ENCODE results near the gene FCHSD2.

FCHSD2 gene

DNA sequence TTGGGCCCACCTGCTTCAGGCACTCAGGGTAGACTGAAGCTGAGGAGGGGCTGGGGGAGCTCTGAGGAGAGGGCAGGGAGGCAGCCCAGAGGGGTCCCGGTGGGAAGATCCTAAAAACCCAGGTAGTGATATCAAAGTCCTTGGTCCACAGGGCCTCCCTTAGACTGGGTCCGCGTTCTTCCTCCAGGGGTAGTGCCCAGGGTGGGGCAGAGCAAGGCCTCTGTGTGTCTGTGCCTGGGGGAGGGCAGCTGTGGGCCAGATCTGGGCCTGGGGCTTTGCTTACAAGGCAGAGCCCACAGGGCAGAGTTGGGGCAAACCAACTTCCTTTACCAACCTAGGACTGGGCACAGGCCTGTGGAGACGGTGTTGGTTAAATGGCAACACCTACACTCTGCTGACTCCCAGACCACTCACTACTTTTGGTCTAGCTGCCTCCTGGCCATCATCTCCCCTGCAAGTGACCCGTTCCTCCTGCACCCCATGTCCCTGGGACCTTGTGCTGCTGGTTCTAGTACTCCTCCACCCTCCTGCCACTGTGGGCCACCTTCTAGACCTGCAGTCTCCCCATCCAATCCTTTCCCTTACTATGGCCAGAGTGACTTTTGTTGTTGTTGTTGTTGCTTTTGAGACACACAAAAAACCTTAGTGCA, 312.1 kb downstream of the FCHSD2 start:
- no peak for DNase-seq

DNA sequence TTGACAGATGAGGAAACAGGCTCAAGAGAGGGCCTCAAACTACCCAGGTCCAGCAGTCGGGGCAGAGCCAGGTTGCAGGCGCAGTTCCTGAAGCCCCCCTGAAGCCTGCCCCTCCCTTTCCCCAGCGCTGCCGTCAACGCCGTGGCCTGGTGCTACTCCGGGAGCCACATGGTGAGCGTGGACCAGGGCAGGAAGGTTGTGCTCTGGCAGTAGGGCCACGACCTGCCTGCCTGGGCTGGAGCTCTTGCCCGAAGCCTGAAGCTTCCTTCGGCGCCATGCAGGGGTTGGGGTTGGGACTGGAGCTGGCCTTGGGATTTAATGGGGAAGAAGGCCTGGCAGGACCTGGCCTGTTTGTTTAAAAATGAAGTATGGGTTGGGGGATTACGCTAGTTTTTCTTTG, 312.9 kb downstream of the FCHSD2 start:
- DNase-seq = no peak

DNA sequence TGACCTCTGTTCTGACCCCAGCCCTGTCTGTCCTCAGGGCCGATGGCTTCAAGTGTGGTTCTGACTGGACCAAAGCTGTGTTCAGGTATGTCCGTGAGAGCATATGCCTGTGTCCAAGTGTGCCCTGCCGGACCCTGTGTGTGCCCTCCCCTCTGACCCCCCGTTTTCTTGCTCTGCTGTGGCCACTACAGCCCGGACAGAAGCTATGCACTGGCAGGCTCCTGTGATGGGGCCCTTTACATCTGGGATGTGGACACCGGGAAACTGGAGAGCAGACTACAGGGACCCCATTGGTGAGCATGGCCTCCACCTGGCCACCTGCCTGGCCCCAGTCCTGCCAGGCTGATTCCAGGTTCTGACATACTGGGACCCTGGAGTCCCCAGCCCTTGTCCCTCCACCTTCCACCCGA, 313.4 kb downstream of the FCHSD2 start:
- DNase-seq = no peak

DNA sequence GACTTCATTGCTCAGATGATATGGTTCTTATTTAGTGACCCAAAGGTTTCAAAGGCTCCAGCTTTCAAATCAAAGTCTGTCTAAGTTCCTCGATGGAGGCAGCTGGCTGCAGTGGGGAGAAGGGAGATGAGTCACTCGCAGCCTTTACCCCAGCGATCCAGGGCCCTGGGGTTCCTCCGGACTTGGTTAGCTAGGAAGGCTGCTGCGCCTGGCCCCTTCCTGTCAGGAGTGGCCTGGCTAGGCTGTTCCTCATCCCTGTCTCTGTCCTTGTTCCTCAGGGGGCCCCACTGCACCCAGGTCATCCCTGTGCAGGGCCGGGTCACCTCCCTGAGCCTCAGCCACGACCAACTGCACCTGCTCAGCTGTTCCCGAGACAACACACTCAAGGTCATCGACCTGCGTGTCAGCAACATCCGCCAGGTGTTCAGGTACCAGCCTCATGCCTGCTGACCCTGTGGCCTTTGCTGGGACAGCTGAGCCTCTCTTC, 314.0 kb downstream of the FCHSD2 start:
- DNase-seq = peak; percentile 67 to 80 (median 74)

DNA sequence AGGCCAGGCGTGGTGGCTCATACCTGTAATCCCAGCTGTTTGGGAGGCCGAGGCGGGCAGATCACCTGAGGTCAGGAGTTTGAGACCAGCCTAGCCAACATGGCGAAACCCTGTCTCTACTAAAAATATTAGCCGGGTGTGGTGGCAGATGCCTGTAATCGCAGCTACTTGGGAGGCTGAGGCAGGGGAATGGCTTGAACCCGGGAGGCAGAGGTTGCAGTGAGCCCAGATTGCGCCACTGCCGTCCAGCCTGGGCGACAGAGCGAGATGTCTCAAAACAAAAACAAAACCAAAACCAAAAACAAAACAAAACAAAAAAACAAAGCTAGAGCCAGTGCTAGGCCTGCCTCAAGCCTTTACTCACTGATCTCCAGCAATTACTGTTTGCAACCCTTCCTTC, 314.5 kb downstream of the FCHSD2 start:
- DNase-seq = peak; percentile 59 to 80 (median 64)

DNA sequence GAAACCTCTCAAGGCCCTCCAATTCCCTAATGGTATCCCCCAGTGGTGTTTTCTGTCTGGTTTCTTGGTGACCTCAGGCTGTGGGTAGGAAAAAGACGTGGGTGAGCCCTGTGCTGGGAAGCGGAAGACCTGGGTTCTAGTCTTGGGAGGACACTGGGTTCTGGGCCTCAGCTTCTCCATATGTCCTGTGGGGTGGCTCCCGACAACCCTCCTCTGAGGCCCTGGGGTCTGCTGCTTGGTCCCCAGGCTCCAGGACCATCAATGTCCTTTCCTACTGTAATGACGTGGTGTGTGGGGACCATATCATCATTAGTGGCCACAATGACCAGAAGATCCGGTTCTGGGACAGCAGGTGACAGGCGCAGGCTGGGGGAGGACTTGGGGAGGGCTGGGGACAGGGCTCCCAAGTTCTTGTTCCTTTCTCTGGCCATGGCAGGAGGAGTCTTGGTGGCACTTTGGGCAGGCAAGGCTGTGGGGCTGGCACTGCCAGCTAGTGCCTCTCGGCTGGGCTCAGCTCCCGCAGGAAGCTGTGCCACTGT, 315.1 kb downstream of the FCHSD2 start:
- no peak for DNase-seq

DNA sequence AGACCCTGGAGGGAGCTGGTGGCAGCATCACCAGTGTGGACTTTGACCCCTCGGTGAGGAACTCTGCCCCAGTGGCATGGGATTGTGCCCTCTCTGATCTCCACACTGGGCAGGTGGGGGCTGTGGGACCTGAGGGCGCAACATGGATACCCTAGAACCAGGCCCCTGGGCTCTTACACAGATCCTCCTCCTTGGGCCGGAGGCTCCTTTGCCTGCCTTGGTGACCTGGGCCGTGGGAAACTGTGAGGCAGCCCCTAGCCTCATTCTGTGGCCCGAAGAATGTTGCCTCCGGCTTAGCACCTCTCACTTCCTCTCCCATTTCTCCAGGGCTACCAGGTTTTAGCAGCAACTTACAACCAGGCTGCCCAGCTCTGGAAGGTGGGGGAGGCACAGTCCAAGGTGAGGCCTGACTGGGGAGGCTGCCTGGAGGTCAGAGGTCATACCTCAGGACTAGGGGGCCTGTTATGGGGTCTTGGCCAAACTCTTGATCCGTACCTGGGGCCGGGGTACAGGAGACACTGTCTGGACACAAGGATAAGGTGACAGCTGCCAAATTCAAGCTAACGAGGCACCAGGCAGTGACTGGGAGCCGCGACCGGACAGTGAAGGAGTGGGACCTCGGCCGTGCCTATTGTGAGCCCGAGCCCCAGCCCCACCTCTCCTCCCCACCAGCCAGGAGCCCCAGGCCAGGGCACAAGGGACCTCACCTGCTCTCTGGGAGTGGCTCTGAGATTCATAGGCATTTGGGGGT, 315.8 kb downstream of the FCHSD2 start:
- no peak for DNase-seq

DNA sequence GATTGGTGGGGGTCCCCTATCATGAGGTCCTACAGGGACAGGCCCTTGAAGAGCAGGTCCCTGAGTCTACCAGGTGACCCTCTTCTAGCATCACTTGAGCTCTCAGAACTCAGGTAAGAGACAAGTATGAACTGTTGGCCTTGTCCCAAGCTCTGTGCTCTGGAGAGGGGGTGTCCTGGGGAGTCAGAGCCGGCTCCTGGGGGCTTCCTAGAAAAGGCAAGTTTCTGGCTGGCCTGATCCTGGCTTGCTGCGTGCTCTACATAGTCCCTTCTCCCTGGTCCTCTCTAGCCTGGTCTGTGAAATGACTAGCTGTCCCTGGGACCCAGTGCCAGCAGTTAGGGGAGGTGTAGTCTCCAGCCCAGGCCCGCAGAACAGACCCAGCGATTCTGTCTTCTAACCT, 316.5 kb downstream of the FCHSD2 start:
- DNase-seq = no peak

DNA sequence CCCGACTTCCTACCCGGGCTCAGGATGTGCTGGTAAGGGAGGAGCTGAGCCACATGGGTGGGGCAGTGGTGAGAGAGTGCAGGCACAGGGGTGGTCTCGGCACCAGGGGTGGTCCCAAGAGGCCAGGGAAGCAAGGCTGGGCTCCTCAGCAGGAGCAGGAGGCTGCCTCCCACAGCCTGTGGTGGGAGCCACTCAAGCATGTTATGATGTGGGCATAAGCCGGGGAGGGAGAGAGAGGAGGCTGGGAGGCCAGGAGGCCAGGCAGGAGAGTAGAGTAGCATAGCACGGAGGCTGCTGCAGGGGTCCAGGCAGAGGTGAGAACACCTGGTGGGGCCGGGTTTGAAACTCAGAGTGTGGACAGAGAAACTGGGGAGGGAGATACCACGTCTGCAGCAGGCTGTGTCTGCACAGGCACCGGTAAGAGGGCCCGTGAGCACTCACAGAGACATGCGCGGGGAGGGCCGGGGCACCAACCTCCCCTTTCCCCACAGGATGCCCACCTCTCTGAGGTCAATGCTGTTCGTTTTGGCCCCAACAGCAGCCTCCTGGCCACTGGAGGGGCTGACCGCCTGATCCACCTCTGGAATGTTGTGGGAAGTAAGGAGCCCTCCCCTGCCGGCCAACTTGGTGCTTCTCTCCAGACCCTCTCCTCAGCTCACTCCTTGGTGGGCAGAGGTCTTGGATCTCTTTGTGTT, 317.2 kb downstream of the FCHSD2 start:
- no peak for DNase-seq

DNA sequence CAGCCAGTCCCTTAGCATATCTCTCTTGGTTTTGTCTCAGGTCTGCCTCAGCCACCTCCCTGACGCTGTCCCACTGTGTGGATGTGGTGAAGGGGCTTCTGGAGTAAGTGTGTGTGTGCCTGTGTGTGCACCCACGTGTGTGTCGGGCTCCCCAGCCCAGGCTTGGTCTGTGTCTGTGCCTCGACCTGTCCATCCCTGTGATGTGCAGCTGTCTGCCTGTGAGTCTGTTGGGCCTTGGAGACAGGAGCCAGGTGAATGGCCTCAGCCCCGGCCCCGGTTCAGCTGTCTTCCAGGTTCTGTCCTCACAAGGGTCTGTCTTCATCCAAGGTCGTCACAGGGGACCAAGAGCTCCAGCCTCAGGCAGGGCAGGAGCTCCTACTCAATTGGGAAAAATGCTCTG, 318.1 kb downstream of the FCHSD2 start:
- no peak for DNase-seq

DNA sequence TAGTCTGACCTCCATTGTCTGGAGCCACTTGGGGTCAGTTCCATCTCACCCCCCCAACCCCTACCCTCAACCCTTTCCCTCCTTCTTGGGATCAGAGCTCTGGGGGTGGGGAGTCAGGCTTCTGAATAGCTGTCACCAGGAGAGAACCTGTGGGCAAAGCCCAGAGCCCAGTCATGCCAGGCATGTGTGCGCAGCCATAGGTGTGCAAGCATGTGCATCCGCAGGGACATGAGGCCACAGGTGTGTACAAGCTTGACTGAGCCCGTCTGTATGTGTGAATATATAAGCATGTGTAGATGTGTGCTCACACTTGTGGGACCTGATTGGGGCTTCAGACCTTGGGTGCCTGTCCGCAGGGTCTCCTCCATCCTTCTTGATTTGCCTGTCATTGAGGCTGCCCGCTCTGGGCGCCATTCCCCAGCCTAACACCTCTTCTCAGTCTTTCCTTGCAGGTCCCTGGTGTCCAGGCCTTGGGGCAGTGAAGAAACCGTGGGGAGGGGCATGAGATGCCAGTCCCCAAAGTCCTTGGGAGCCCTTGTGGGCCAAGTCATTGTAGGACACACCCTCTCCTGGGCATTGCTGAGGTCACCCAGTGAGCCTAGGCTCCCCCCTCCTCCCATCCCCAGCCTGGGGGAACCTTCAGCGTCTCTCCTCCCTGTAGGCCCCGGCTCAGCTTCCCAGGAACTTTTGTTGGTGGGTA, 318.9 kb downstream of the FCHSD2 start:
- no peak for DNase-seq

DNA sequence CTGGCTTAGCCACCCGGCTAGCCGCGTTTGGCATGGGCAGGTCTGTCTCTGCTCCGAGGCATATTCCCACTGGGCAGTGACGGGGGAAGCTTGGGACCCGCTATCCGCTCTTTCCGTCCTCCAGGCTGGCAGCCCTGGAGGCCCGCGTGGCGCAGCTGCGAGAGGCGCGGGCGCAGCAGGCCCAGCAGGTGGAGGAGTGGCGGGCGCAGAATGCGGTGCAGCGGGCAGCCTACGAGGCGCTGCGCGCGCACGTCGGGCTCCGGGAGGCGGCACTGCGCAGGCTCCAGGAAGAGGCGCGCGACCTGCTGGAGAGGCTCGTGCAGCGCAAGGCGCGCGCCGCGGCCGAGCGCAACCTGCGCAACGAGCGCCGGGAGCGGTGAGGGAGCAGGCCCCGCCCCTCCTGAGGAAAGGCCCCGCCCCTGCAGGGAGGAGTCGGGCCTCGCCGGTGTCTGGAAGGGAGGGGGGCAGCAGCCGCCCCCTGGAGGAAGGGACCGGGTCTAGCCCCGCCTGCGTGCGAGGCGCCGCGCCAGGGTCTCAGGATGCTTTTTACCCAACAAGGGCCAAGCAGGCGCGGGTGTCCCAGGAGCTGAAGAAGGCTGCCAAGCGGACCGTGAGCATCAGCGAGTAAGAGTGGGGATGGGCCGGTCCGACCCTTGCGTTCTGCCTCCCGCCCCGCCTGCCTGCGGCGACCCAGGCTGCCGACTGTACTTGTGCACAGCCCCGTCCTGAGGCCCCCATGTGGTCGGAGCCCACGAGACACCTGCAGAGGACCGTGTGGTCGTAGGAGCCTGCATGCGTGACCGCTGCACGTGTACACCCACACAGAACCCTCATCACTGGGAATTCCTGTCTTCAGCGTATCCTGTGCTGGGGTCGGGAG, 320.0 kb downstream of the FCHSD2 start:
- peak; percentile 56 to 72 (median 65) for DNase-seq

DNA sequence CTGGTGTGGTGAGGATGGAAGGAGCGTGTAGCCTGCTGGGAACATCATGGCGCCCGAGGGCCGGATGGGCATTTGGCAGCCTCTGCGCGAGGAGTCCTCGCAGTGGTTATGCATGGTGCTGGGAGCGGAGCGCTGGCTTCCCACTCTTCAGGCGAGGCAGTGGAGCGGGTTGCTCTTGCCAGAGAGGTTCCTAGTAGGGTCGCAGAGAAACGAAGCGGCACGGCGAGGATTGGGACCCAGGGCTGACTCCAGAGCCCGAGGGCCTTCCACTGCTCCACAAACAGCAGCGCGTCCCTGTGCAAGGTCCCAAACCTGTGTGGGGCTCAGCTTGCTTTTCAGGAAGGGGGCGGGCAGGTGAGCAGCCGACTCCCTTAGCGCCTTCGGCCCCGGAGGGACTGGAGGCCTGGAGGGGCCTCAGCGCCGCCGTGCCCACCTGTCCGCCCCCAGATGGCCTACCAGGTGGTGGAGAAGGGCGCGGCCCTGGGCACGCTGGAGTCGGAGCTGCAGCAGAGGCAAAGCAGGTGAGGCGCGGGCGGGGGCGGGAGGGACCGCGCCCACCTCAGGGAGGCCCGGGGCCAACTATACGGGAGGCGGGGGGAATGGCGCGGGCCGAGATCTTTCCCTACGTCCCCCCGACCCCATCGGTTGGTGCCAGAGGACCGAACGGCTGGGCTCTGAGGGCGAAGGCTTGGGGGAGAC, 320.7 kb downstream of the FCHSD2 start:
- no peak for DNase-seq

DNA sequence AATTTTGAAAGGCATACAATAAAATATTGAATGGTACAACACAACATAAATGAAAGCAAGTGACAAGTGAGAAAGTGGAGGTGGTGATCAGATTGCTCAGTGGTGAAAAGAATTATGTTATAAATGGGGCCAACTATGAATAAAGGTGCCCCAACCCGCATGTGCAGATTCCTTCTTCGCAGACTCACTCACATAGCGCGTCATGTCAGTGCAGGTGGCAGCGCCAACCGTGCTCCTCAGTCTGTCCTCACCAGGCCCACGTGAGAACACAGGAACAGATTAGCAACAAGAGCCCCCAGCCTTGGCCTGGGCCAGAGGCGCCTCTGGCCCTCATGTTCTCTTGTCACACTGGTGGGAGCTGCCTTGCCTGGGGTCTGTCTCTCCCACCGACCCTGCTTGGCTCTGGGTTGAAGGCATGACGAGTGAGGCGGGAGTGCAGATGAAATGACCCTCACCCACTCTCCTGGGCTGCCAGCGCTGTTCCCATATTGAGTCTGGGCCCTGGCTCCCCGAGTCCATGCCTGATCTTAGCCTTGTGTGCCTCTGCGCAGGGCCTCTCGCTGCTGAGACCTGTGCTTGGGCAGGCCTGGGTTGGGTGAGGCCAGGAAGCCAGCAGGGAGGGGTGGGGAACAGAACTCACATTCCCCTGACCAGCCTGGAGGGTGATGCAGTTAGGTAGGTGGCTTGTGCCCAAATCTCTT, 321.5 kb downstream of the FCHSD2 start:
- no peak for DNase-seq

DNA sequence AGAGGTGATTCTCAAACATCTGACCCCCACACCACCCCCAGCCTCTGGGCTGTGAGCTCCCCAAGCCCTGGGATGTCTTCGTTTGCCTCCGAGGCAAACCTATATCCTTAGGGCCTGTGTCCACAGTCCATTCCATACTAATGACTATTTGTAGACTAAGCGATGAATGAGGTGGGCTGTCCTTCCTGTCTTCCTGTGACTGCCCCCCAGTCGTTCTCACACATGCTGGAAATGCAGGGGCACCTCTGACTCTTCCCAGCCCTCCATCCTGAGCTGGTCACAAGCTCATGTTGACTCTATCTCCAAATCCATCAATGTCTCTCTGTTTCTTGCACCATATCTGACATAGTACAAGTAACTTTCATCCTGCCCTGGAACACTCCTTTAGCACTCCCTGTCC, 323.1 kb downstream of the FCHSD2 start:
- DNase-seq = no peak

DNA sequence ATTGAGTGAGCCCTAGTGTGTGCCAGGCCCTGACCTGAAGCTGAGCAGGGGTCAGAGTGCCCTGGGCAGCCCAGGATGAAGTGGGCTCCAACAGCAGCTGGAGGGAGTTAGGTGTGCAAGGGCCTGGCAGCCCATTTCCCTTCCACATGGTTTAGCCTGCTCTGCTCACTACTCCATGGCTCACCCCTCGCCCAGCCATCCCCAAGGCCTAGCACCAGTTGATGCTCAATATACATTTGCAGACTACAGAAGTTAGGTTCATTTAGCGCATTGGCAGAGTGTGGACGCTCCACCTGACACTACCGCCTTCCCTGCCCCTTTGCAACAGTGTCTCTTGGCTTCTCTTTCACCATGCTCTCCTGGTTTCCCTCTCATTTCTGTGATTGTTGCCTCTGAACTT, 324.2 kb downstream of the FCHSD2 start:
- DNase-seq = no peak

DNA sequence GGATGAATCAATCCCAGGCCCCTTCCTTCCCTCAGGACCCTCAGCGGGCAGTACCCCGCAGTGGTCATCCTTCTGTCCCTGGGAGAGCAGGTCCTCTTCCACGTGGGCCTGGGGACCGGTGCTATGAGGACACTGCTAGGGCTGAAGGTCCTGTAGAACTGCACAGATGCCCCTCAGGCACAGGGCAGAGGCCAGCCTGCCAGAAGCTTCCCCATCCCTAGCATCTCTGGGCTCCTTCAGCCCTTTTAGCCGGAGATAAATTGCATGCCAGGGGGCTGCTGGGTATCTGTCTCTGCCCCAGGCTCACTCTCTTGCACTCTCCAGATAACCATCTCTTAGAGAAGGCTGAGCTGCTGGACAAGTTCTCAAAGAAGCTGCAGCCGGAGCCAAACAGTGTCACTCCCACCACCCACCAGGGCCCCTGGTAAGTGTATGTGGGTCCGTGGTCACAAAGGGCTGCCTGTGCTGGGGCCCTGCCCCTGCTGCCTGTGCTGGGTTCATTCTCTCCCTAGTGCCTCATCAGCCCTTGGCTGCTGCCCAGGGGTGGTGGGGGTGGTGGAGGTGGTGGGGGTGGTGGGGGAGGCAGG, 325.6 kb downstream of the FCHSD2 start:
- no peak for DNase-seq

DNA sequence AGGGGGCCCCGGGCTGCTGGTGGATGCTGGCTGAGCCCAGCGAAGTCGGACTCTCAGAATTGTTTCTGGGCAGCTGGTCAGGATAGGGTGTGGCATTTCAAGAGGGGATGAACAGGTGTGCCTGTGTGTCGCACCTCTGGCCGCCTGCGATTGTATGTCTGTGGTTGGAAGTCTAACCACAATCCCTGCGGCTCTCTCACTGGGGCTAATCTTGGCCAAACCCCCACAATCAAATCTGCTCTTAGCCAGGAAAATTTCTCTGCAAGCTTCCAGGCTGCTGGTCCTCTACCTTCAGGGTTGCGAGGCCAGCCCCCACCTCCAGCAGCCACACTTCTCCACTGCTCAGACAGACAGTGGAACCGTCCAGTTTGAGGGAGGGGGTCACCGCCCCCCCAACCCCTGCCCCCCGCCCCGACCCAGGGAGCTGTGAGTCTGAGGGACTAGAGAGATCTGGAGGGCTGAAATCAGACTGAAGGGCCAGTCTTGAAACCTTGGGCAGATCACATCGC, 327.0 kb downstream of the FCHSD2 start:
- no peak for DNase-seq

DNA sequence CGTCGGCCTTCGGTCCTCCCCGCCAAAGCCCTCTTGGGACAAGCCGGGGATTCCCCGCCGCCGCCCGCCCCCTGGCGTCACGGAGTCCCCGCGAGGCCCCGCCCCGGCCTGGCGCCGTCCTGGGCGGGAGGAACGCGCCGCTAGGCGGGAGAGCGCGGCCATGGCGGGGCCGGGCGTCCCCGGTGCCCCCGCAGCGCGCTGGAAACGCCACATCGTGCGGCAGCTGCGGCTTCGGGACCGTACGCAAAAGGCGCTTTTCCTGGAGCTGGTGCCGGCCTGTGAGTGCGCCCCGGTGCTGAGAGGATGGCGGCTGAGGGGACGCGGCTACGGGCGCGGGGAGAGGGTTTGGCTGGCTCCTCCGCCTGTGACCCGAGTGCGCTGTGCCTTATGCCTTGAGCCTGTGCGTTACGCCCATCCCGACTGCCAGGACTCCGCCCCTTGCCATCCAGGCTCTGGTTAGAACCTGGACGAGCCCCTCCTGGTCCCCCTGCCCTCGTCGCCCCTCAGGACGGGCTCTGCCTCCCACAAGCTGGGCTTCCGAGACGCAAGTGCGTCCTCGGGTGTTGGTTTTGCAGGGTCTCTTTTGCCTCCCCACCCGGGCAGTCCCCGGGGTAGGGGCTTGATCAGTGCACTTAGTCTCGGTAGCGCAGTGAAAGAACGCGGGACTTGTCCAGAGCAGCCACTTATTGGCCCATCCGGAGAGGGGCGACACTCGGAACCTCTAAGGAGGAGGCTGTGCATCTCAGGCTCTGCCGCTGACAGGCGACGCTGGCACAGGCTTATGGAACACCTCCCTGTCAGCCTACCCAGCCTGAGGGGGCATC, 327.6 kb downstream of the FCHSD2 start, which contains the start of gene ATG16L2:
Gene ATG16L2, plus strand, starts transcription at position 126 of the 824 bp plus-strand sequence. Its CDS starts 35 bp downstream, at position 161.
- DNase-seq = peak; percentile 92 to 98 (median 97)
